OCI-LY1 (cell line): Measurements from ENCODE around the gene CSF2.

Experiments used
- EZH2 ChIP-seq: fragments of 200-600 bp; sonication (generic), shearing (Covaris generic); IDR thresholded peaks from 2 replicates; pipeline ENCODE4 v1.8.0; 2017; ENCODE audit warnings: borderline replicate concordance, mixed run types, mild to moderate bottlenecking, antibody characterized with exemption, low read length, moderate library complexity, mixed read lengths
- TF ChIP-seq, protein P1 (sequence below): fragments of 200-600 bp; sonication (generic), shearing (Covaris generic); IDR thresholded peaks from 2 replicates; pipeline ENCODE4 v1.5.1; 2017; ENCODE audit warnings: mild to moderate bottlenecking, antibody characterized with exemption, low read length, moderate library complexity, mixed read lengths

DNA sequence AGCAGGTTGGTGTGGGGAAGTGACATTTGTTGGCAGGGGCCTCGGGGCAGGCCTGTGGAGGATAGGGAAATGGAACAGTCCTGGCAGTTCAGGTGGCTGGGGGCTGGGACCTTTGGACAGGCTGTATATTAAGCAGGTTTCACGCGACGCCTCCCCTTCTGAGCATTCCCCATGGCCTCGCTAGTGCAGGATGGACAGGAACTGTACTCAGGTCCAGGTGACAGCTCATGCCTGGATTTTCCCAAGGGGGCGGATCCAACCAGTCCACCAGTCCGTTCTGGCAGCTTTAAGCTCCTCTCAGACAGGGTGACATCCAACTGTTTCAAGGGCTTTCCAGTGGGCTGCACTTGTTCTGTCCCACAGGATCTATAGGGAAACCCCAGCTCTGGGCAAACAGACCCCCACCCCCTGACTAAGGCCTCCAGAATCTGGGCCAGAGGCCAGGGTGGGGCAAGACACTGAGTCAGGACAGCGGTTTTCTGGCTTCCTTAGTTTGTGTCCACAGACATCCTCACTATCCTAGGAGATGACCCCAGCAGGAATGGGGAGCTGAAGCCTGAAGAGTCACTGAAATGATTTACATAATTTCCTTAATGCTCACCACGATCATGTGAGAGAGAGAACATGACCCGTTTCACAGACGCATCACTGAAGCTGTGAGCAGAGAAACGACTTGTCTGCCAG, 20.9 kb downstream of the CSF2 start:
- TF ChIP-seq EZH2, result no peak
- TF ChIP-seq, protein P1, sequence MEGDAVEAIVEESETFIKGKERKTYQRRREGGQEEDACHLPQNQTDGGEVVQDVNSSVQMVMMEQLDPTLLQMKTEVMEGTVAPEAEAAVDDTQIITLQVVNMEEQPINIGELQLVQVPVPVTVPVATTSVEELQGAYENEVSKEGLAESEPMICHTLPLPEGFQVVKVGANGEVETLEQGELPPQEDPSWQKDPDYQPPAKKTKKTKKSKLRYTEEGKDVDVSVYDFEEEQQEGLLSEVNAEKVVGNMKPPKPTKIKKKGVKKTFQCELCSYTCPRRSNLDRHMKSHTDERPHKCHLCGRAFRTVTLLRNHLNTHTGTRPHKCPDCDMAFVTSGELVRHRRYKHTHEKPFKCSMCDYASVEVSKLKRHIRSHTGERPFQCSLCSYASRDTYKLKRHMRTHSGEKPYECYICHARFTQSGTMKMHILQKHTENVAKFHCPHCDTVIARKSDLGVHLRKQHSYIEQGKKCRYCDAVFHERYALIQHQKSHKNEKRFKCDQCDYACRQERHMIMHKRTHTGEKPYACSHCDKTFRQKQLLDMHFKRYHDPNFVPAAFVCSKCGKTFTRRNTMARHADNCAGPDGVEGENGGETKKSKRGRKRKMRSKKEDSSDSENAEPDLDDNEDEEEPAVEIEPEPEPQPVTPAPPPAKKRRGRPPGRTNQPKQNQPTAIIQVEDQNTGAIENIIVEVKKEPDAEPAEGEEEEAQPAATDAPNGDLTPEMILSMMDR, result no peak
